Kasumi-1 (cell line): ENCODE results near the gene STARD13.

ENCODE experiments used
- DNase-seq, 2 experiments: peaks; one replicate each; lab custom pipeline; 2025; lab: John Stamatoyannopoulos, UW

STARD13 gene

DNA sequence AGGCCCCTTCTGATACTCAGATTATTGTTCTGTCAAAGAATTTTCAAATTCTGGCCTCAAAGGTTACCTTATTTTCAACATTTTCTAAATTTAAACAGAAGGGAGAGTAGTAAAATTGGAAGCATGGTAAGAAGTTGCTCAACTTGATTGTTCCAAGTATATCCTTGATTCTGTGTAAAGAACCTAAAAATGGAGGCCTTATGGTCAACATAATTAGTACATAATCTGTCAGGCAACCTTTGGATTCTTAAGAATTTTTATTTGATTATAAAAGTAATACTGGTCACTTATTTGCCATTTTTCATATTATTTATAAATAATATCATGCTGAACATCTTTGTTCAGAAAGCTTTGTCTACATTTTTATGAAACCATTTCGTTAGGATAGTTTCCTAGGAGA is 83.9 kb downstream of the STARD13 start:
- no peak for DNase-seq

DNA sequence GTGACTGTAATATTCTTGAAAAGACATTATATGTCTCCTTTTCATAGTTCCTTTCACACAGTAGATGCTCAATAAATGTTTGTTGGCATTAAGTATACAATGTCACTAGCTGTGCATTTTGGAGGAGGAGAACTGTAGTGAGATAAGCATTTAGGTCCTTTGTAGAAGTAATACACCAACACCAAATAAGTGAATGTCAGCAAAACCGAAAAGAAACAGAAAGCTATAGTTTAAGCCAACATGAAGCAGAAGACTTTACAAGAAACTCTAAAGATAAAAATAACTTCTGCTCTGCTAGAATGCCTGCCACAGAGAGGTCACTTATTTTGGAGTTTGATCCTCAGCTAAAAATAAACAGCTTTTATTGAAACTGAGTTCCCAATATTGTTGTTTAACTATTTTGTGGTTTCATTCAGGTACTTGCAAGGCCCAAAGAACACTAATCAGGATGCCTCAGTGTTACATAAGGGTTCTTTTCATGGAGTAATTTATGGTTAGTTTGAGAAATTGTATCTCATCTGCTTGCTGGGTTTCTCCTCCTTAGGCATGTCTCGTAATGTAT is 86.2 kb downstream of the STARD13 start:
- no peak for DNase-seq

DNA sequence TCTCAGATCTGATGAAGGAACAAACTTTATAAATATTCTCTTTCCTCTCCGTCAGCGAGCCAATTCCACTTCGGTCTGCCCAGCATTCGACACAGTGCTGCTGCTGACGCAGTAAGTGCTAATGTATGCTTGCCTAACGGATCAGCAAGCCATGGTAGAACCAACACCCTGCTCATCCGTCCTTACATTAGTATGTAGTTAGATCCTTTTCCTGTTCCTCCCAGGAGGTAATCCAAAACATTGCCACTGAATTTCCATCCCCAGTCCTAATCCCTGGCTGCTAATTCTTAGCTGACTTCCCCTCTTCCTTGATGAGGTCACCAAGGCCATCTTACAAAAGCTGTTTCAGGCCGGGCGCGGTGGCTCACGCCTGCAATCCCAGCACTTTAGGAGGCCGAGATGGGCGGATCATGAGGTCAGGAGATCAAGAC is 88.0 kb downstream of the STARD13 start:
- no peak for DNase-seq

GRCh38 chr13:33196767-33197166 is 88.8 kb downstream of the STARD13 start:
- DNase-seq: no peak

DNA sequence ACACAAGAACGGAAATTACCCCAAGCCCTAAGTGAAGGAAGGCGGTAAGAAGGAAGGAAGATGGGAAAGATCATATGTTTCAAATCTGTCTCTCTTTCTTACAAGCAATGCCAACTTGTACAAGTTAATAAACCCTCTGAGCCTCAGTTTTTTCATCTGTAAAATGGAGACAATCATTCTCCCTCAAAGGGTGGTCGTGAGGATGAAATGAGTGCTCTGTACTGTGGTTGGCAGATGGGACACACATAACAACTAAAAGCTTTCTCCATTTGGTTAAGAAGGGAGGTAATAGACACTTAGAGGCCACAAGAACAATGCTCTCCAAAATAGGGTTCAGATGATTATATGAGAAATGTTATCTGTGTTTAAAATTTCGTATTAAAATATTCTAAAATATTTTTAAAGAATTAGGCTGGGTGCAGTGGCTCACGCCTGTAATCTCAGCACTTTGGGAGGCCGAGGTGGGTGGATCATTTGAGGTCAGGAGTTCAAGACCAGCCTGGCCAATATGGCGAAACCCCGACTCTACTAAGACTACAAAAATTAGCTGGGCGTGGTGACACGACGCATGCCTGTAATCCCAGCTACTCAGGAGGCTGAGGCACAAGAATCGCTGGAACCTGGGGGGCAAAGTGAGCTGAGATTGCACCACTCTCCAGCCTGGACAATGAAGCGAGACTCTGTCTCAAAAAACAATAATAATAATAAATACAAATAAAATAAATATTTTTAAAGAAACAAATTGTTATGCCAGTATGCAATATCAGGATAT is 89.7 kb downstream of the STARD13 start:
- DNase-seq: no peak

DNA sequence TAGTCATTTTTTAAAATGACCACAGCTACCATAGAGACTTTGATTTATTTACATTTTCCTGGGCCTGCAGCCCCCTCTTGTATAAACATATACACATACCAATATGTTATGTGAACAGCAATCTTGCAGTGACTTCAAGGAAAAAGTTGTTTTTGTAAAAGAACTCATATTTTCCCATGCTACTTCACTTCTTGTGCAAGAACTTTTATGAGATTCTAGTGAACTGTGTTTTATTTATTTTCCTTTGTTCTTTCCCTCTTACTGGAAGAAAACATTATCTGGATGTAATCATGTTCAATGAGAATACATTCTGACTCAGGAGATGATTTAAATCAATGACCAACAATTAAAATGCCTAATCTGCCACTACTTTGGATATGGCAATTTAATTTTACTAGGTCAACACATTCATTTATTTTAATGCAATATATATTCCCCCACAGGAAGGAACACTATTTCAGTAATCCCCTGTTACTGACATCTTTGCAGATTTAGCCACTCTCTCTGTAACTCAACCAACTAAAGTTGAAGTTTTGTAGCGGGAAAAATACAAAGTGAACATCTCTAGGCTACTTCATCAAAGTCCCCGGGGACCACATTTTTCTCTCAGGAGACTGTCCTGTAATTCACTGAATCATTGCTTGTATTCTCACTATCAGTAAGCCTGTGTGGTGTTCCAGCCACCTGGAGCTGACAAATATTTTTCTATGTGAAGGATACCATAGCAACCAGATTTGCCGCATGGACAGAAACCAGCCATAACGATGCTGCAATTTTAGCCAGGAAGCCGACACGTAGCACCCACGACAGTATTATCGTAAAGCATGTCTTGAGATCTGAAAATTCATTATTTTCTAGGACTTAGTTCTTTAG is 90.5 kb downstream of the STARD13 start:
- no peak for DNase-seq

GRCh38 chr13:33193428-33193974 is 92.1 kb downstream of the STARD13 start:
- DNase-seq: no peak

DNA sequence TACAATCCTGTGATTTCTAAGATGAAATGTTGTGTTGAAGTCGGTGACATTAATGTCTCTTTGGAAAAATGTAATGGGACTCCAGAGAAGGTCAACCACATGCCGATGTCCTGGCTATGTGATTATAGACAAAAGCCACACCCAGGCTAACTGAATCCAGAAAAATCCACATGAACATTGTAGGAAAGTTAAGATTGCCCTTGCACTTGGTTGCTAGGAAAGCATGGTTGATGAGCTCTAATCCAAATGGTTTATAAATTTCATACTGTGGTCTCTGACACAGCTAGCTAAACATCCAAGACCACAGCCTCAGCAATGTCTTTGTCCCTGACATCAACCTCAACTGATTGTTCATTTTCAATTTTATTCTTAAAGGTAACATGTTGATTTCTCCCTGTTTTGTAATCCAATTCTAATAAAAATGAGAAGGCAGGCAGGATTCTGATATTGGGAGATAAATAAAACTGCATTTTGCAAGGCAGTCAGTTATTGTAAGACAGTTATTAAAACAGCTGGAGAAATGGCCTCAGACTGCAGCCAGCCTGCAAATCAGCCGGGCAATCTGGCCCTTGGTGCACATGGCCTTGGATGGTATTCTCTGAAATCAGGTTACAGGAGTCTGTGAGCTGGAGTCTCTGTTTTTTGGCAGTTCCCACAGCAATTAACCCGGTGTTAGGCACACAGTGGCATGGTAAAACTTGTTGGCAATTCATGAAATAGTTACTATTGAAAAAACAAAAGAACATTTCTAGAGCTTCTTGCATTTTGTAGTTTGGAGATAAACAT is 93.9 kb downstream of the STARD13 start:
- DNase-seq: no peak

- DNase-seq: no peak
Measured at GRCh38 chr13:33189470-33189869, 96.1 kb downstream of the STARD13 start.

GRCh38 chr13:33188093-33188882 is 97.3 kb downstream of the STARD13 start:
- no peak for DNase-seq

DNA sequence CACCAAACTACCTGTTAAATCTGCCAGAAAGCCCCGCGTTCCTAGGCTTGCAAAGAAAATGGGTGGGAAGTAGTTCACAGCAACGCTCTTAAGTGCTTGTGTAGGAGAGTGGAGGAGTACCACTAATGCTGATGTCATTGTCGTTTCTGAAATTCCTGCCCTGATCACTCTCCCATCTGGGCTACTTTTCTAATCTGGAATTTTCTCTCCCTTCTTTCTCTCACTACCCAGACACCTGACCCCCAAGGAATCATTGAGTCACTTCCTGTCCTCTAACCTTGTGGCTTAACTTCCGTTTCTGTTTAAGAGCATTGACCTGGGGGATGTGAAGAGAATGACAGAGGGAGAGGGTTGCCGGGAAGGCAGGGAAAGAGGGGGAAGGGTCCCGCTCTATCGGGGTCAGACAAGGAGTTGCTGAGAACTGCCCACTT is 98.7 kb downstream of the STARD13 start:
- no peak for DNase-seq

- no peak for DNase-seq
Measured at GRCh38 chr13:33185853-33186252, 99.7 kb downstream of the STARD13 start.

DNA sequence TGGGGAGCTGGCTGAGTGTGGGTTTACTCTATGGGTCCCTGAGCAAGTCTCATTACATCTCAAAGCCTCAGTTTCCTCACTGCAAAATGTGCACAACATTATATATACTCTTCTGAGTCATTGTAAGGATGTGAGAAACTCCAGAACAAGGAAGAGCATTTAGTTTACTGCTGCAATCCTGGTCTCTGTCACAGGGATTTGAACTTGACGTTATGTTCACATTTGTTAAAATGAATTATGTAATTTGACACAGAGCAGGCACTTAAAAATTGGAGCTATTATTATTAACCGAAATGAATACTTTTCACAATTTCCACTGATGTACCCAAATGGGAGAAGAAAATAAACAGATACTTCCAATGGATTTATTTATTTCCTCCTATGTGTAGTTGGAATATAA is 101.0 kb downstream of the STARD13 start:
- no peak for DNase-seq

GRCh38 chr13:33184112-33184490 is 101.5 kb downstream of the STARD13 start:
- DNase-seq: no peak

DNA sequence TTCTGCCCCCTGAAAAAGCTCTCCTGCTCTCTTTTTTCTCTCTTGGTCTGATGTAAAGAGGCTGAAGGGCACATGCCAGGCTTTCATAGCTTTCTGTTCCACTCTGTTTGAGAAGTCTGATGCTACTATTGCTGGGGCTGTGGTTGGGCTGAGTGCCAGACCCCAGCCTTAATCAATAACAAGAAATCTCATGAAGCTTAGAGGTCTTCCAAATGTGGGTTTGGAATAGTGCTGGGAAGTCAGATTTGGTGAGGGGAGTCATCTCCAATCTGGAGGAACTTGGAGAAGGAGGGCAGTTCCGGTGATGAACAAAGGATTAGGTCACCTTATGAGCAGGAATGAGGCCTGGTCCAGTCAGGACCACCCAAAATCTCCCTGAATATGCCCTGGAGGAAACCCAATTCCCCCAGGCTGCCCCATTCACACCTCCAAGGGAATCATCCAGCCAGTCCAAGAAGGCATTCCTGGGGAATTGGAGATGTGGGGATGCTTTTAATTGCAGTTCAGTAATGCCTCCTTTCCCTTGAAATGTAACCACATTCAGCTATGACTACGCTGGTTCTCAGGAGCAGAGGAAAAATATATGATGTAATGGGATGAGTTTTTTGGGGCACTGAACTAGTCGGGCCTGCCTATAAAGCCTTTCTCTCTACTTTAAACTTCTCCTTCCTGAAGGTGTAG is 102.0 kb downstream of the STARD13 start:
- DNase-seq: no peak

DNA sequence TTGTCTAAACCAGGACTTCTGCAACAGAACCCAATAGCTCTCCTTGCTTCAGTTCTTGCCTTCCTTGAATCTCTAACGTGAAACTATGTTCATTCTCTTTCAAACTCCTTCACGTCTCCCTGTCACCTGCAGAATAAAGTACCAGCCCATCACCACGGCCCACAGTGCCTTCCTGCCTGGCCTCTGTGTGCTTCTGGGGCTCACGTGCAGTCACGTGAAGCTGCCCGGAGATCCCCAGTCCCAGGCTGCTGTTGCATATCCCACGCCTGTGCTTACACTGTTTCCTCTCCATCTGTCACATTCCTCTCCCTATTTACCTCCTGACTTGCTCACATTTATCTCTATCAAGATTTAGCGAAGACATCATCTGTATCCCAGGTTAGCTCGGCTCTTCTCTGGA is 102.8 kb downstream of the STARD13 start:
- no peak for DNase-seq

GRCh38 chr13:33181264-33181663 is 104.3 kb downstream of the STARD13 start:
- DNase-seq: no peak

- DNase-seq: no peak
Measured at GRCh38 chr13:33180122-33180804, 105.3 kb downstream of the STARD13 start.

DNA sequence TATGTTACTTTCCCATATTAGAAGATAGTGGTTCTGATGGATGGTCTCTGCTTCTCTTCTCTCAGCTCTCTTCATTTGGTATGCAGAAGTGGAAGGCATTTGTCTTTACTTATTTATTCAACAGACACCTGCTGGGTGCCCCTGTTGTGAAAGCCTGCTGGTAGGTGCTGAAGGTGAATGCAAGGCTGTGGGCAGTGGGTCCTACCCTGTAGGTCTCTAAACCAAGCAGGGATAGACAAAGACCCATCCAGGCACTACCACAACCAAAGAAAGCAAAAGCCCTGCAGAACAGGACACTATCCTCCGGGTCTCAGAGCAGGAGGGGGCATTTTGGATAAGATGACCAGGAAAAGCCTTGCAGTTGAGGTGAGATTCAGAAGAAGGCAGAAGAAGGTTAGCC is 106.1 kb downstream of the STARD13 start:
- no peak for DNase-seq
